Mucosa of descending colon (tissue), 3 donors: ENCODE data around the gene SMARCD2. TPM values are rescaled to one million over a fixed set of nuclear protein-coding genes. Genes with fewer than 3 reads are reported as not detected.

Experiments used
- ATAC-seq: fragments of 200-7000 bp; cut with Tn5 transposase; one replicate; pipeline ENCODE4 v1.9.1; 2020; ENCODE audit warnings: mild to moderate bottlenecking, moderate library complexity
- DNase-seq, 3 donors: peaks; one replicate each; pipeline ENCODE4 v3.0.0-alpha.2; 2020
- H3K36me3 ChIP-seq: fragments of 200-600 bp; one replicate; pipeline ENCODE4 v1.8.0; 2021; ENCODE audit warnings: low read depth, mild to moderate bottlenecking
- H3K4me1 ChIP-seq: fragments of 200-600 bp; one replicate; pipeline ENCODE4 v1.8.0; 2021; ENCODE audit warnings: low read depth, mild to moderate bottlenecking
- H3K4me3 ChIP-seq: fragments of 200-600 bp; one replicate; pipeline ENCODE4 v1.8.0; 2021; ENCODE audit warnings: mild to moderate bottlenecking
- H3K9me3 ChIP-seq: fragments of 200-600 bp; one replicate; pipeline ENCODE4 v1.8.0; 2021; ENCODE audit warnings: mild to moderate bottlenecking
- CTCF ChIP-seq: fragments of 200-600 bp; IDR thresholded peaks from one replicate; pipeline ENCODE4 v1.8.0; 2022; ENCODE audit warnings: antibody characterized with exemption, mild to moderate bottlenecking
- intact Hi-C, 2 donors: fragments of 100-400 bp; cut with DNase I in 1 of 2; cut with micrococcal nuclease in 1 of 2; formaldehyde crosslinking; loops; one replicate each; pipeline versions ENCODE4 v1.11.0 to v1.11.1; 2022; cut with DNase I, micrococcal nuclease
- total RNA-seq, 3 donors: library from RNA; stranded (reverse); fragmentation: NEBNext Ultra II Directional in 2 of 3; extraction: Animal tissue kit (Norgen Biotek cat#: 25700) in 2 of 3; gene quantifications; one replicate each; pipeline versions ENCODE4 v1.2.1 to v1.2.4, GENCODE V29; 2021 to 2023
- donor health status: DM: no; HTN: no; CAD: no; lungs with moderate emphysema.
- donor health status: DM: no; HTN: no; CAD: no.
- donor health status: DM: no; HTN: yes; CAD: no.

Gene SMARCD2
- total RNA-seq, 3 donors from 2014 or later, result 76.6 to 82.1 (median 80.4) TPM

- Histone ChIP-seq H3K4me1 (peaks cover 8% of the 10 kb centered on the region), H3K36me3 (peaks cover 37% of the 10 kb centered on the region)
- intact Hi-C loops, result no loop called here
Measured at GRCh38 chr17:63833026-63833740, 9.3 kb downstream of the SMARCD2 start.

GRCh38 chr17:63832455-63832854 lies 10.0 kb downstream of the SMARCD2 start:
- peaks cover 37% of the 10 kb centered on the region for H3K36me3 ChIP-seq
- DNase-seq (no peak), ATAC-seq (no peak)

More at GRCh38 chr17:63833026-63833740, 9.3 kb downstream of the SMARCD2 start:
- no peak overlapping the region for H3K4me3 ChIP-seq
- DNase-seq (no peak), ATAC-seq (no peak)
- no peak for TF ChIP-seq CTCF
- H3K9me3 ChIP-seq, result no peaks in the 10 kb centered on the region

GRCh38 chr17:63832014-63832413 lies 10.5 kb downstream of the SMARCD2 start:
- intact Hi-C loops, result no loop called here

More at GRCh38 chr17:63832455-63832854, 10.0 kb downstream of the SMARCD2 start:
- Histone ChIP-seq H3K9me3 (no peaks in the 10 kb centered on the region), H3K4me1 (peaks cover 10% of the 10 kb centered on the region), H3K4me3 (no peak overlapping the region)
- intact Hi-C loops, result no loop called here
- no peak for TF ChIP-seq CTCF

GRCh38 chr17:63831505-63831904 lies 11.0 kb downstream of the SMARCD2 start:
- no peak for ATAC-seq
- intact Hi-C loops, result no loop called here
- Histone ChIP-seq H3K4me1 (peaks cover 10% of the 10 kb centered on the region), H3K9me3 (no peaks in the 10 kb centered on the region), H3K36me3 (peaks cover 32% of the 10 kb centered on the region), H3K4me3 (no peak overlapping the region)
- no peak for DNase-seq
- TF ChIP-seq CTCF, result no peak

More at GRCh38 chr17:63832014-63832413, 10.5 kb downstream of the SMARCD2 start:
- DNase-seq (no peak), ATAC-seq (no peak)
- Histone ChIP-seq H3K4me1 (peaks cover 10% of the 10 kb centered on the region), H3K4me3 (no peak overlapping the region), H3K36me3 (peaks cover 34% of the 10 kb centered on the region), H3K9me3 (no peaks in the 10 kb centered on the region)
- no peak for TF ChIP-seq CTCF

GRCh38 chr17:63830904-63831491 lies 11.5 kb downstream of the SMARCD2 start:
- H3K4me3 ChIP-seq, result no peak overlapping the region
- peaks cover 13% of the 10 kb centered on the region for H3K4me1 ChIP-seq
- DNase-seq (no peak), ATAC-seq (no peak)
- intact Hi-C loops, result no loop called here
- H3K9me3 ChIP-seq, result no peaks in the 10 kb centered on the region
- no peak for TF ChIP-seq CTCF
- peaks cover 32% of the 10 kb centered on the region for H3K36me3 ChIP-seq
